GM23338 (cell line): ENCODE measurements around the gene SH2D4B.

Source experiments
- CTCF ChIP-seq, 2 experiments: fragments of 200-600 bp in 1 of 2; sonication (generic) in 1 of 2; conservative IDR thresholded peaks; 2 replicates each; pipeline versions ENCODE4 v1.5.1 to v1.6.1; 2016 to 2017; ENCODE audit warnings: antibody characterized with exemption in 2 of 2, low read depth in 2 of 2, mild to moderate bottlenecking in 2 of 2, moderate library complexity in 1 of 2
- EZH2 ChIP-seq: fragments of 200-600 bp; sonication (generic); IDR thresholded peaks from one replicate; pipeline ENCODE4 v1.8.0; 2017; ENCODE audit warnings: antibody characterized with exemption, mild to moderate bottlenecking, low read depth; ENCODE audit not compliant: unreplicated experiment
- EZH2phosphoT487 ChIP-seq: fragments of 200-600 bp; sonication (generic); IDR thresholded peaks from one replicate; pipeline ENCODE4 v1.8.1; 2018; ENCODE audit warnings: antibody characterized with exemption; ENCODE audit not compliant: unreplicated experiment
- POLR2AphosphoS5 ChIP-seq: IDR thresholded peaks from 2 replicates; pipeline ENCODE4 v1.6.1; 2016; ENCODE audit warnings: antibody characterized with exemption, low read depth

GRCh38 chr10:80655898-80656297, 118.2 kb downstream of the SH2D4B start:
- TF ChIP-seq CTCF (conservative IDR thresholded peaks at IDR 0.05; ENCODE audit: low read depth in 2 of 2), result no peak
- no peak for TF ChIP-seq EZH2
- TF ChIP-seq POLR2AphosphoS5, result no peak
- TF ChIP-seq EZH2phosphoT487, result no peak
